EH (cell line): ENCODE data around the gene CAMK2N1.

Source experiments
- DNase-seq: peaks from one replicate; pipeline ENCODE4 v3.0.0-alpha.2; 2015; ENCODE audit warnings: low read depth

Gene CAMK2N1

DNA sequence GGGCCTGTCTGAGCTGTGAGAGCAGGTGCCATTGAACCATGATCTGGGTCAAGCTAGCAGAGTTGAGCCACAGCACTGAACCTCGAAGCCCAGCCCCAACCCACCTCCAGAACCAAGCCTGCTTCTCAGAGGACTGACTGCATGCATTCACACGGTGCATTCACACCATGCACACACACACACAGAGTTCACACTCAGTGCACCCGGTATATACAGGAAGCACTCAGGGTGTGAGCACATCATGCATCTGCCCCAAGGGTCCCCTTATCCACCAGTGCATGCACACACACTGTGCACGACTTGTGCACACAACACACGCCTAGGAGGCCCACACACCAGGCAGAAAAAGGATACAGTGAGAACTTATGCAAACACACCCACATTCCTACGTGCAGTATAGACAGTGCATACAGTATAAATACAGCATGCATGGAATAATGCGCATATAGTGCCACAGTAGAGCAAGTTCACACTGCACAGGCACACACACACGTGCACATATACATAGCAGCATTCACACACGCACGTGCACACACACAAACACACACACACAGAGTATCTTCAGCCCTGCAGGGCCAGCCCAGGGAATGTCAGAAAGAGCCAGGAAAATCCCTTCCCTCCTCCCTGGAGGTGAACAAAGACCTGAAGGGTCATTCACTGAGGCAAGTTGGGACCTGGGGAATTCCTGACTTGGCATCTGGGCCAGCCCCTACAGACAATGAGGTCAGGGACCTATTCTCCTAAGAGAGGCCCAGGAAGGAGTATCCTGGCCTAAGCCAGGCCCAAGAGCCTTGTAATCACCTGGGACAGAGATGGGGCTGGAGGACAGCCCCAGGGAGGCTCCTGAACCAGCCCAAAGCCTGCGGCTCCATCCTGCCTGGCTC is 42.1 kb downstream of the CAMK2N1 start:
- no peak for DNase-seq

DNA sequence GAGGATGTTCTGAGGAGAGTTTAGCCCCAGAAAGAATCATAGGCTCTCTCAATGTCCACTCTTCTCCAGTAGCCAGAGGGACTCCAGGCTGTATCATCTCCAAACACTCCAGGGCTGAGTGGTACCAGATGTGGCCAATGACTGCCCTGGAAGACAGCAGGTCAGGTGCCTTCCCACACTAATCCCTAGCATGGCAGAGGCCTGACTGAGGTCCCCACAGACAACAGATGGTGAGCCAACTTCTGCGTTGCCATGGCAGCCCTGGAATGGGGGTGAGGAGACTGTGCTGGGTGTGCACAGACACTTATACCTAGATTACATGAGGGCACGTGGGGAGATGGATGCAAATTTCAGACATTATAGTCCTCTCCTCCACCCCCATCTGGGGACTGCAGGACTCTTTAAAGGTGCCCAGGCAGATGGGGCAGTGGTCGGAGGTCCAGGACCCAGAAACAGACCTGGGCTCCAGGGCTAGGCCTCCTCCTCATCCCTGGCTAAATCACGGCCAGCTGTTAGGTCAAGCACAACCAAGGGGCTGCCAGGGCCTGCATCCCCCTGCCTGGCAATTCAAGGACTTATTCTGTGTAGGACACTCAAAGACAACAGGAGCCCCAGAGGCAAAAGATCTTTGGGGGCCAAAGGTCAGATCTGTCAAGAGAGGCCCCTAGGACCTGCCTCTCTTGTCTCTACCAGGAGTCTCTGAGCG is 42.9 kb downstream of the CAMK2N1 start:
- DNase-seq = peak; percentile 30

GRCh38 chr1:20440785-20441200 is 45.2 kb downstream of the CAMK2N1 start:
- peak; percentile 66 for DNase-seq

- peak; percentile 49 for DNase-seq
Measured at GRCh38 chr1:20439282-20439681, 46.7 kb downstream of the CAMK2N1 start.

DNA sequence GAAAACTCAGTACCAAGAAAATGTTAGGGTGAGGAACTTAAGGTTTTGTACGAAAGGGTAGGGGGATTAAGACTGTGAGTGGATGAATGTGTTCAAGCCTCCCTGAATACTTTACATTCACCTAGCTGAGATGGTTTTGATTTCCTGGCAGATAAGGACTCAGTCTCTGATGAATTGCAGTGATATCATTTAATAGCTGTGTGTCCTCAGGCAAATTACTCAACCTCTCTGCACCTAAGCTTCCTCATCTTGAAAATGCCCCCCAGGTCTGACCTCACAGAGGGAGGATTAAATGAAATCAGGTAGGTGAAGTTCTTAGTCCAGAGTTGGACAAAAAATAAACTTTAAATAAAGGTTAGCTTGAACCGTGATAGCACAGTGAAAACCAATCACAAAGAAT is 48.4 kb downstream of the CAMK2N1 start:
- no peak for DNase-seq

DNA sequence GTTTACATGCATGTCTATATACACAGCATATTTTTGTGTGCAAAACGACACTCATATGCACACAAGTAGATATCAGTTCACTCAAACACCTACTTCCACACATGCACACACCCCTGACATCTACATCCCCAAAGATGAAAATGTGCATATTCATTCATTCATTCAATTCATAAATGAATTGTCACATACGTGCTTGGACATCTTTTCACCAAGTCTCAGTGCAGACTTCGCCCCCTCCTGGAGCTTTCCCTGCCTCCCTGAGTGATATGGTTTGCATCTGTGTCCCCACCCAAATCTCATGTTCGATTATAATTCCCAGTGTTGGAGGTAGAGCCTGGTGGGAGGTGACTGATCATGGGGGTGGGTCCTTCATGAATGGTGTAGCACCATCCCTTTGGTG is 53.1 kb downstream of the CAMK2N1 start:
- DNase-seq = no peak
